GM19023 (cell line): ENCODE measurements around the gene DCAF10.
"Not testable (repeated sequence)": the region's sequence is repeated elsewhere in the genome, so short reads cannot be mapped to it uniquely, and the experiment has no call there.

Experiments
- ATAC-seq: cut with Tn5 transposase; IDR thresholded peaks from one replicate; pipeline ENCODE4 v1.9.1; 2021; ENCODE audit warnings: mild to moderate bottlenecking, moderate library complexity; ENCODE audit not compliant: unreplicated experiment

DCAF10 gene

GRCh38 chr9:37856551-37856950 lies 56.0 kb downstream of the DCAF10 start:
- ATAC-seq: no peak

- no peak for ATAC-seq
Measured at GRCh38 chr9:37859043-37859442, 58.4 kb downstream of the DCAF10 start.

GRCh38 chr9:37862530-37862929 lies 61.9 kb downstream of the DCAF10 start:
- no peak for ATAC-seq

GRCh38 chr9:37870081-37870798 lies 69.6 kb downstream of the DCAF10 start:
- ATAC-seq: no peak

DNA sequence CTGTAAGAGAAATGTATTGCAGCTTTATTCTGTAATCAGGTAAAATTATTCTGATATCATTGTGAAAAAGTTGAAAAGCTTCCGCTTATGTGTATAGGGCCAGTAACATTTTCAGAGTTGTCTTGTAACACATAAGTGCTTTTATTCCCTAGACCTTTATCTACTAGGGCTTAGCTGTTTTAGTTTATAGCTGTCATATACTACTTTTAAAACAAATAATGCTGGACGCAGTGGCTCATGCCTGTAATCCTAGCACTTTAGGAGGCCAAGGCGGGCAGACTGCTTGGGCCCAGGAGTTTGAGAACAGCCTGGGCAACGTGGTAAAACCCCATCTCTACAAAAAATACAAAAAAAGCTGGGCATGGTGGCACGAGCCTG lies 70.2 kb downstream of the DCAF10 start:
- no peak for ATAC-seq

- ATAC-seq: no peak
Measured at GRCh38 chr9:37873955-37874354, 73.4 kb downstream of the DCAF10 start.

DNA sequence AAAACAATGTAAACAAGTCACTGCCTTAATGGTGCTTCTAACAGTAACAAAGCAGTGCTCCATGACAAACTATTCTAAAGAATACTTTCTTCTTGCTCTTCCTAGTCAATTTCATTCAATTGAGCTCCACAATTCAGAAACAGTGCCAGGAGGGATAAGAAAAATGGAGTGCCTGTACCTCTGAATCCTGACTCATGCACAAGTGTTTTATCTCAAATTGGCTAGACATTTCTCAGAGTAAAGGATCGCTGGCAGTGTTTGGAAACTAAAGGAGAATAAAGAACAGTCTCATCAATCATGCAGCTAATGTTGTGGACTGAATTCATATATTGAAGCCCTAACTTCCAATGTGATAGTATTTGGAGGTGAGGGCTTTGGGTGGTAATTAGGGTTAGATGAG lies 75.8 kb downstream of the DCAF10 start:
- ATAC-seq: no peak

- no peak for ATAC-seq
Measured at GRCh38 chr9:37880916-37881479, 80.4 kb downstream of the DCAF10 start.

DNA sequence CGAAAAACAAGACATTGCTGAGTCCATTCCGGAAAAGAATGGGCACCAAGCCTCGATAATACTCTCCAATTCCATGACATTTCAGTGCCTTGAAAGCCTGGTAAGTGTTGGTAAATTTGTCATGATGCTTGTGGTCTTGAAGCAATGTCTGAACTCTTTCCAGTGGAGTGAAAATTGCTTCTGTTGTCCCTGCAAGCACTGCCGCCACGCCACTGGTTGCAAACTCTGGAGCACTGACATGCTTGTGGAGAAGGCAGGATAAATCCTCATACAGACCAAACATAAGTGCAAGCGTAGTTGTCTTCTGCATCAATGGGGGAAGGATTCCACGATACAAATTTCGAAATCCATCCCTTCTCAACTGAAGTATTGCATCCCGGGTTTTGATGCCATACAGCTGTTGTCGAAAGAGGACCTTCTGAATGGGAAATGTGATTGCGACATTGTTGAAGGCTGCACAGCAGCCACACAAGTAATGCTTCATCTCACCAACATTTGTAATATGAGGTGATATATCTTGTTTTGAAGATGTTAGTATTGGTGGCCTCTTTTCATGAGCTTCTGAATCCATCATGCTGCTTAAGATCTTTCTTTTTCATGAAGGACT lies 87.5 kb downstream of the DCAF10 start:
- ATAC-seq: not testable (repeated sequence)

GRCh38 chr9:37889536-37889935 lies 88.9 kb downstream of the DCAF10 start:
- ATAC-seq: no peak

DNA sequence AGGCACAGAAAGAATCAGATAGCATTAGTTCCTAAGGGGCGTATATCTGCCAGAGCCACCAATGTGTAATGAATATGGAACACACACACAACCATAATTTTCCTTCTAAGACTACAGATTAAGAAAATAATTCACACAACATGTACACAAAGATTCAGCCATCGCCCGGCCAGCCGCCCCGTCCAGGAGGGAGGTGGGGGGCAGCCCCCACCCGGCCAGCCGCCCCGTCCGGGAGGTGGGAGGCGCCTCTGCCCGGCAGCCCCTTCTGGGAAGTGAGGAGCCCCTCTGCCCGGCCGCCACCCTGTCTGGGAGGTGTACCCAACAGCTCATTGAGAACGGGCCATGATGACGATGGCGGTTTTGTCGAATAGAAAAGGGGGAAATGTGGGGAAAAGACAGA lies 90.4 kb downstream of the DCAF10 start:
- not testable (repeated sequence) for ATAC-seq

- ATAC-seq: no peak
Measured at GRCh38 chr9:37892063-37892462, 91.5 kb downstream of the DCAF10 start.

DNA sequence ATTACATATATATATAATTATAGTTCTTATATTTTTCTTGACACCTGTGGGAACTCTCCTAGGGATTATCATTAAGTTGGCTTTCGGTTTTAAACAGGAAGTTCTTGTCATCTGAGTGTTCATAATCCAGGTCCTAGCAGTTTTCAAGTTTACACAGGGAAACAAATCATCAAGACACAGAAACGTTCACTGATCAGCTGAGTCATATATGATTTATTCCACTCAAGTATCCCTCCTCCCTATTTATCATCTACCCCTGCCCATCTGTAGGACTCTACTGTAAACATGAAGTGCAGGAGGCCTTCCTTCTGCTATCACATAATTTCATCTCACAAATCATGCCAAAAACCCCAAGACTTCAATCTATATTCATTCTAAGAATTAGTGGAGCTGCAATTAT lies 97.1 kb downstream of the DCAF10 start:
- no peak for ATAC-seq

GRCh38 chr9:37899041-37899440 lies 98.4 kb downstream of the DCAF10 start:
- ATAC-seq: no peak

DNA sequence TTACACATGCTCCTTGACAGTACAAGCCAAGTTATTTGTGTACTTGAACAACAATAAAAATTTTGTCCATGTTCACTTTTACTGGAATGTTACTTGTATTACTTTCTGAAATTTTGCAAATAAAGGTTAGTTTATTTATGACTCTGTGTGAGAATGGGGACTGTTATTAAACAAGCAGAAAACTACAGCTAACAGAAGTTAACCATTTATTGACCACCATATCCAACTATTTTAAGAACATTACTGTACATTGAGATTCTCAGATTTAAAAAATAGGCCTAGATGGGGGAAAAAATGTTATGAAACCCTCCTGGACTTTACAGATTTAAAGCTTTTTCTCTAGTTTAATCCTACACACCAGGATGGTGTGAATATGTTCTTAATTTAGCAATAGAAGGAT lies 101.5 kb downstream of the DCAF10 start:
- ATAC-seq: no peak

DNA sequence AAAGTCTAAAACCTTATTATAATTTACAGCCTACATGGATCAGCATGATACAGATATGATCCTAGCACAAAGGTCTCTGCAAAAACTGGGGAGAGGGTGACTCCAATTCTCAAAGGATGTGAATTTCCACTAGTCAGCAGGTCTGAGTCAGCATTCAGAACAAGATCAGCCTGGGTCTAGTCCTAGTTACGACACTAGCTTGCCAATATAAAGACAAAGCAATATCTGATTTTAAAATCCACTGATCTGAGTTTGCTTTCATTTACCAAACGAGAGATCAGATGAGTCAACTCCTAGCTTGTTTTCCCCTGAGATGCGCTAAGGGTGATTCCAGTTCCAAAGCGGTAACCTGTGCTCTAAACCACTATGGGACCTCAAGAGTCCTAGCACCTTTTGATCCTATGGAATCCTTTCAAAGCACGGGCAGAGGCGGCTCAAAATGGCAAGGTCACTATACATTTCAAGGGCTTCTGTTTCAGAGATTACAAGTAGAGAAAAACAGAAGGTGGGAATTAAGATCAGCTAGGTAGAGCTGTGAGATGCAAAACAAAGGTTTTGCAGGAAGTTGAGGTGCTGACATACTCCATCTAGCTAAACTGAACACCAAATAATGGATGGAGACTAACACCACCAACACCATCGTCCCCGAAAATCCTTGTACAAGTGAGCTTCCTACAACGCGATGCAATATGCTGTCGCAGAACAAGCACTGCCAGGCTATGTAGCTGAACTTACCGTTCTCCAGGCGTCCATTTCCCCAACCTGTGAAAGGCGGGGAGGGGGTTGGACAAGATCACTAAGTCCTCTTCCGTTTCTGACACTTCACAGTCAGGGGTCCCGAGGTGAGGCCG lies 102.4 kb downstream of the DCAF10 start:
- peak; percentile 9 for ATAC-seq

DNA sequence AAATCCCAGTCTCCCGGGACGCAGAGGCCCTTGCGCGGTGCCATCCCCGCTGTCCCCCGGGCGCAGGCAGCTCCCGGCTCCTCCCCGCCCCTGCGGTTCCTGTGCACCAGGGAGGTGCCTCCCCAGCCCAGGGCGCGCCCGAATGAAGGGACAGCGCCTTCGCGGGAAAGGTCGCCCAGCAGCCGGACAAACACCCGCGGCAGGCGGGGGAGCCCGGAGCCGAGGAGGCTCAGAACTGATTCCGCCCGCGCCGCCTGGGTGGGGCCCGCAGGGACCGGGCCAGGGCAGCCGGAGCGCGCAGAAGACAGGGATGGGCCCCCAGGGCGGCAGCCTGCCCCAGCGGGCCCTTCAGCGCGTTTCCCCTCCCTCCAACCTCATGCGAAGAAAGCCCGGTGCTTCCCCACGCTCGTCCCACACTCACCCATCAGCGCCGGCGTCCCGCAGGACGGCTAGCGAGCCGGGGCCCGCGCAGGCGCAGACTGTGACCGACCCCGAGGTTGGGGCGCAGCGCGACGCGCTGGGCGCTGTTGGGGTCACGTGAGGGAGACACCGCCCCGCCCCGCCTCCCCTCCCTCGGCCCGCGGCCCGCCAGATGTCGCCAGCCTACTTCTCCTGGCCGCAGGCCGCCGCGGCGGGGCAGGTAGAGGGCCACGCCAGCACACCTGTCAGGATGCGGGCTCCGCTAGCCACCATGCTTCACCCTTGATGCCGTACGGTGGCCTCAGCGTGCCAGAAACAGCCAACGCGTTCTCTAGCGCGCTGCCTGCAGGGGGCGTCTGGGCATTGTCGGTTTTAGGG lies 103.2 kb downstream of the DCAF10 start, which contains the start of gene SLC25A51:
TSS of gene SLC25A51 (minus strand) at position 481 of the 798 bp plus-strand sequence. CDS start 15,577 bp downstream, outside the sequence.
- peak; percentile 90 for ATAC-seq

DNA sequence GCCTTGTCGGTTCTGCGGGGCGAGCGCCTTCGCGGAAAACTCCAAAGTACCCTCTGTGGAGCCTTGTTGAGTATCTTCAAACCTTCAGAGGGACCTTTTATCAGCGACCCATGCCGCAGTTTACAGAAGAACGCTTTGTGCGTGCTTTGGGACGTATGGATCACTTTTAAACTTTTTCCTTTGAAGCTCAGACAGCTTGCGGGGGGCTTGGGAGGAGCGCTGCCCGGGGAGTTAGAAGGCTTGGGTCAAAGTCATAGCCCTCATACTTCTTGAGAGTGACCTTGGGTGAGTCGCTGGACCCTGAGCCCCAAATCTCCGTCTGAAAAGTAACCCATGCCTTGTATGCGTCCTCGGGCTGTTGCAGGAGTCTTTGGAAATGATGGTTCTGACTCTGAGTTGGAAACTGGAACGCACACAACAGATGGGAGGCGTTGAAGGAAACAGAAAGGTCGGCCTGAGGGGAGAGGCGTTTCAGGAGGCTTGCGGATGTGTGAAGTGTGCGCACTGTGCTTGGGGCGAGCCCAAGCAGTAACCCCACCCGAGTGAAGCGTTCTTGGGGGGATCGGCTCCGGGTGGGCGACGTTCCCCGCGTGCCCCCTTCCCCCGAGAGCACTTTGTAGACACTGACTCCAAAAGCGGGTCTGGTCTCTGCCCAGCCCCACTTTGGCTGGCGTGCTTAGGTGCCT lies 104.0 kb downstream of the DCAF10 start:
- ATAC-seq: no peak

- ATAC-seq: no peak
Measured at GRCh38 chr9:37905131-37905505, 104.5 kb downstream of the DCAF10 start.

- no peak for ATAC-seq
Measured at GRCh38 chr9:37905776-37906175, 105.2 kb downstream of the DCAF10 start.
